Stomach (tissue), 4 donors: ENCODE results near the gene SEC24A.

Source experiments
- EP300 ChIP-seq: sonication (generic); formaldehyde crosslinking; IDR thresholded peaks from one replicate; pipeline ENCODE4 v1.6.1; 2017; ENCODE audit warnings: antibody characterized with exemption
- POLR2A ChIP-seq, 4 donors: fragments of 450-650 bp; IDR thresholded peaks; one replicate each; pipeline ENCODE4 v1.6.1; 2016; ENCODE audit warnings: antibody characterized with exemption in 4 of 4, control low read depth in 2 of 4, mild to moderate bottlenecking in 1 of 4, moderate library complexity in 1 of 4
- POLR2AphosphoS5 ChIP-seq, 3 donors: sonication (generic); formaldehyde crosslinking; IDR thresholded peaks; one replicate each; pipeline ENCODE4 v1.6.1; 2016; ENCODE audit warnings: antibody characterized with exemption in 3 of 3
- TF ChIP-seq, protein P1 (sequence below), 7 experiments: fragments of 450-650 bp in 4 of 7; fragments of 200-600 bp in 3 of 7; sonication (generic) in 3 of 7; IDR thresholded peaks; one replicate each; pipeline ENCODE4 v1.5.1; 2016 to 2019; ENCODE audit warnings: antibody characterized with exemption in 7 of 7, control low read depth in 2 of 7, mild to moderate bottlenecking in 1 of 7

GRCh38 chr5:134777366-134777765, 128.8 kb downstream of the SEC24A start:
- TF ChIP-seq, protein P1, sequence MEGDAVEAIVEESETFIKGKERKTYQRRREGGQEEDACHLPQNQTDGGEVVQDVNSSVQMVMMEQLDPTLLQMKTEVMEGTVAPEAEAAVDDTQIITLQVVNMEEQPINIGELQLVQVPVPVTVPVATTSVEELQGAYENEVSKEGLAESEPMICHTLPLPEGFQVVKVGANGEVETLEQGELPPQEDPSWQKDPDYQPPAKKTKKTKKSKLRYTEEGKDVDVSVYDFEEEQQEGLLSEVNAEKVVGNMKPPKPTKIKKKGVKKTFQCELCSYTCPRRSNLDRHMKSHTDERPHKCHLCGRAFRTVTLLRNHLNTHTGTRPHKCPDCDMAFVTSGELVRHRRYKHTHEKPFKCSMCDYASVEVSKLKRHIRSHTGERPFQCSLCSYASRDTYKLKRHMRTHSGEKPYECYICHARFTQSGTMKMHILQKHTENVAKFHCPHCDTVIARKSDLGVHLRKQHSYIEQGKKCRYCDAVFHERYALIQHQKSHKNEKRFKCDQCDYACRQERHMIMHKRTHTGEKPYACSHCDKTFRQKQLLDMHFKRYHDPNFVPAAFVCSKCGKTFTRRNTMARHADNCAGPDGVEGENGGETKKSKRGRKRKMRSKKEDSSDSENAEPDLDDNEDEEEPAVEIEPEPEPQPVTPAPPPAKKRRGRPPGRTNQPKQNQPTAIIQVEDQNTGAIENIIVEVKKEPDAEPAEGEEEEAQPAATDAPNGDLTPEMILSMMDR (IDR thresholded peaks at IDR 0.05), result no peak
- TF ChIP-seq POLR2A (IDR thresholded peaks at IDR 0.05) (no peak), POLR2AphosphoS5 (IDR thresholded peaks at IDR 0.05) (no peak), EP300 (no peak)
